ENCODE measurements around the gene ZGRF1.
"Not testable (repeated sequence)": the region's sequence is repeated elsewhere in the genome, so short reads cannot be mapped to it uniquely, and the experiment has no call there.

ZGRF1 gene

DNA sequence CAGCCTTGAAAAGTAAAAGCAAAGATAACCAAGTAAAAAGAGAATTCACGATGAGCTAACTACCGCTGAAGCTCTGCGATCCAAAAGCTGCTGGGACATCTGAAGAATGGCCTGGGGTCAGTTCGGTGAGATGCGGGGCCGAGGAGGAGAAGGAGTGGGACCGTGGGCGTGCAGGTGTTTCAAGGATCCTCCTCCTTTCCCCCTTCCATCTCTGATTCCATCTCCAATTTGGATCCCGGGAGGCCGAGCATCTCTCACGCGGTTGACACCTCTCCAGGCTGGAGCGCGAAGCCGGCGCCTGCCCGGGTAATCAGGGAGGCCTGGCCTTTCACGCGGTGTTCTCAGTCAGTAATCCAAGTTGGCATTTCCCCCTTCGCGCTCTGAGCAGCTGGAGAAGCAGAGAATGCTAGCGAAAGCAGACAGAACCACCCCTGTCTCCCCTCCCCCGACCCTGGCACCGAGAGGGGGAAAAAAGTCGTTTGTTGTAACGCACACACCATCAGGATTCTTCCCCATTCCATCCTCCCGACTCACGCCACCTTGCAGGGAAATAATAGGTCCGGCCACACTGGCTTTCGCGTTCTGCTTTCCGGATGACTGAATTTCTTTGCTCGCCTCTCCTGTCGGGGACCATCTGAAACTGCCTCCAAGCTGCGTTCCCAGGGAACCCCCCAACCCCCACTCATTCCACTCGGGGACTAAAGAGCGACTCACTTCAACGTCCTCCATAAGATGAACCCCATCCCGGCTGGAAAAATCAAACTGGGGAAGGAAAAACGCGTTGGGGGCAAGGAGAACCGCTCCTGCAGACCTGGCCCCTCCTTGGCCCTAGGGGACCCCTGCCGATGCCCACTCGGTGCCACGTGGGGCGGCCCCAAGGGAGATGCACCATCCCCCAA lies 127.2 kb downstream of the ZGRF1 start:
- Histone ChIP-seq H3K9me3 (ENCODE audit: control insufficient read depth in 2 of 2, low read length in 2 of 2) (no peaks in the 10 kb centered on the region), H3K27me3 (ENCODE audit: control insufficient read depth in 2 of 2, insufficient read depth in 2 of 2, low read length in 2 of 2) (peaks cover 51 to 61% of the 10 kb centered on the region in 2 donors), H3K27ac (ENCODE audit: low read depth in 2 of 2, low read length in 2 of 2) (no peak overlapping the region), H3K4me1 (ENCODE audit: control insufficient read depth in 2 of 2, insufficient read depth in 2 of 2, low read length in 2 of 2) (peaks cover 0 to 3% of the 10 kb centered on the region in 2 donors), H3K4me3 (ENCODE audit: low read length in 2 of 2) (peak overlapping the region in 1 of 2 donors; percentile 9), H3K36me3 (ENCODE audit: control insufficient read depth in 2 of 2, insufficient read depth in 2 of 2, low read length in 2 of 2) (no peaks in the 10 kb centered on the region), H3K9ac (ENCODE audit: low read depth in 1 of 2, low read length in 2 of 2) (no peak overlapping the region)

- Histone ChIP-seq H3K9me3 (ENCODE audit: control insufficient read depth in 2 of 2, low read length in 2 of 2) (no peaks in the 10 kb centered on the region), H3K9ac (ENCODE audit: low read depth in 1 of 2, low read length in 2 of 2) (no peak overlapping the region), H3K27ac (ENCODE audit: low read depth in 2 of 2, low read length in 2 of 2) (no peak overlapping the region), H3K4me3 (ENCODE audit: low read length in 2 of 2) (no peak overlapping the region), H3K36me3 (ENCODE audit: control insufficient read depth in 2 of 2, insufficient read depth in 2 of 2, low read length in 2 of 2) (no peaks in the 10 kb centered on the region), H3K4me1 (ENCODE audit: control insufficient read depth in 2 of 2, insufficient read depth in 2 of 2, low read length in 2 of 2) (no peaks in the 10 kb centered on the region), H3K27me3 (ENCODE audit: control insufficient read depth in 2 of 2, insufficient read depth in 2 of 2, low read length in 2 of 2) (peaks cover 43 to 53% of the 10 kb centered on the region in 2 donors)
These were observed 128.4 kb downstream of the ZGRF1 start for GRCh38 chr4:112508356-112508755.

DNA sequence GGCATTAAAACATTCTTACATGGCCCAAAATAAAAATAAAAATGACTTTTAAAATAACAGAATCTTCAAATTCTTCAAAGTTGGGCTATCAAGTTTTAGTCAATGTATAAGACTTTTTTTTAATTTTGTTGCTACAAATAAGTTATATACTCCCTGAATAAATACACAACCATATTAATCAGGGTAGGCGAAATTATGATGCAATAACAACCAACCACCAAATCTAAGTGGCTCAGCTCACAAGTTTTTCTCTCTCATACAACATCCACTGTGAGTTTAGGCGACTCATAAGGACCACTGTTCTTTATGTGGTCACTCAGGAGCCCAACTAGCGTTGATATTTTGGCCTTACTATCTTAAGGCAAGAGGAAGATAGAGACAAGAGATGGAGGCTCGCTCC lies 131.9 kb downstream of the ZGRF1 start:
- no peaks in the 10 kb centered on the region for H3K9me3 ChIP-seq (ENCODE audit: control insufficient read depth in 2 of 2, low read length in 2 of 2)
- no peaks in the 10 kb centered on the region for H3K4me1 ChIP-seq (ENCODE audit: control insufficient read depth in 2 of 2, insufficient read depth in 2 of 2, low read length in 2 of 2)
- H3K9ac ChIP-seq (ENCODE audit: low read depth in 1 of 2, low read length in 2 of 2) = no peak overlapping the region
- H3K36me3 ChIP-seq (ENCODE audit: control insufficient read depth in 2 of 2, insufficient read depth in 2 of 2, low read length in 2 of 2) = no peaks in the 10 kb centered on the region
- peaks cover 18 to 19% of the 10 kb centered on the region in 2 donors for H3K27me3 ChIP-seq (ENCODE audit: control insufficient read depth in 2 of 2, insufficient read depth in 2 of 2, low read length in 2 of 2)
- no peak overlapping the region for H3K27ac ChIP-seq (ENCODE audit: low read depth in 2 of 2, low read length in 2 of 2)
- no peak overlapping the region for H3K4me3 ChIP-seq (ENCODE audit: low read length in 2 of 2)

- Histone ChIP-seq H3K27ac (ENCODE audit: low read depth in 2 of 2, low read length in 2 of 2) (no peak overlapping the region), H3K4me3 (ENCODE audit: low read length in 2 of 2) (no peak overlapping the region), H3K4me1 (ENCODE audit: control insufficient read depth in 2 of 2, insufficient read depth in 2 of 2, low read length in 2 of 2) (no peaks in the 10 kb centered on the region), H3K9me3 (ENCODE audit: control insufficient read depth in 2 of 2, low read length in 2 of 2) (no peaks in the 10 kb centered on the region), H3K9ac (ENCODE audit: low read depth in 1 of 2, low read length in 2 of 2) (no peak overlapping the region), H3K27me3 (ENCODE audit: control insufficient read depth in 2 of 2, insufficient read depth in 2 of 2, low read length in 2 of 2) (peaks cover 2 to 3% of the 10 kb centered on the region in 2 donors), H3K36me3 (ENCODE audit: control insufficient read depth in 2 of 2, insufficient read depth in 2 of 2, low read length in 2 of 2) (no peaks in the 10 kb centered on the region)
These were observed 133.8 kb downstream of the ZGRF1 start for GRCh38 chr4:112502871-112503270.

GRCh38 chr4:112492321-112492720 lies 144.4 kb downstream of the ZGRF1 start:
- Histone ChIP-seq H3K9me3 (ENCODE audit: control insufficient read depth in 2 of 2, low read length in 2 of 2) (peaks cover 0 to 7% of the 10 kb centered on the region in 2 donors), H3K27ac (ENCODE audit: low read depth in 2 of 2, low read length in 2 of 2) (no peak overlapping the region), H3K9ac (ENCODE audit: low read depth in 1 of 2, low read length in 2 of 2) (no peak overlapping the region), H3K4me3 (ENCODE audit: low read length in 2 of 2) (no peak overlapping the region), H3K27me3 (ENCODE audit: control insufficient read depth in 2 of 2, insufficient read depth in 2 of 2, low read length in 2 of 2) (no peaks in the 10 kb centered on the region), H3K36me3 (ENCODE audit: control insufficient read depth in 2 of 2, insufficient read depth in 2 of 2, low read length in 2 of 2) (no peaks in the 10 kb centered on the region), H3K4me1 (ENCODE audit: control insufficient read depth in 2 of 2, insufficient read depth in 2 of 2, low read length in 2 of 2) (no peaks in the 10 kb centered on the region)

DNA sequence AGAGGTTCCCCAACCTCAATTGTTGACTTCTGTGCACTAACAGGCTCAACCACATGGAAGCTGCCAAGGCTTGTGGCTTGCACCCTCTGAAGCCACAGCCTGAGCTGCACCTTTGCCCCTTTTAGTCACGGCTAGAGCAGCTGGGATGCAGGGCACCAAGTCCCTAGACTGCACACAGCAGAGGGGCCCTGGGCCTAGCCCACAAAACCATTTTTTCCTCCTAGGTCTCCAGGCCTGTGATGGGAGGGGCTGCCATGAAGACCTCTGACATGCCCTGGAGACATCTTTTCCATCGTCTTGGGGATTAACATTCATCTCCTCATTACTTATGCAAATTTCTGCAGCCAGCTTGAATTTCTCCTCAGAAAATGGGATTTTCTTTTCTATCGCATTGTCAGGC lies 145.9 kb downstream of the ZGRF1 start:
- H3K9ac ChIP-seq (ENCODE audit: low read depth in 1 of 2, low read length in 2 of 2); H3K4me1 ChIP-seq (ENCODE audit: control insufficient read depth in 2 of 2, insufficient read depth in 2 of 2, low read length in 2 of 2); H3K27me3 ChIP-seq (ENCODE audit: control insufficient read depth in 2 of 2, insufficient read depth in 2 of 2, low read length in 2 of 2): not testable (repeated sequence)

More for the DNA sequence above, 145.9 kb downstream of the ZGRF1 start:
- H3K27ac ChIP-seq (ENCODE audit: low read depth in 2 of 2, low read length in 2 of 2); H3K9me3 ChIP-seq (ENCODE audit: control insufficient read depth in 2 of 2, low read length in 2 of 2); H3K4me3 ChIP-seq (ENCODE audit: low read length in 2 of 2); H3K36me3 ChIP-seq (ENCODE audit: control insufficient read depth in 2 of 2, insufficient read depth in 2 of 2, low read length in 2 of 2): not testable (repeated sequence)

Measured in mucosa of rectum (tissue), 2 donors.